ENCODE data around the gene SSTR4.

Gene SSTR4

GRCh38 chr20:23005776-23006175 is 29.3 kb upstream of the SSTR4 start:
- H3K4me1 Mint-ChIP-seq: no peaks in the 10 kb centered on the region
- TF ChIP-seq, protein P1, sequence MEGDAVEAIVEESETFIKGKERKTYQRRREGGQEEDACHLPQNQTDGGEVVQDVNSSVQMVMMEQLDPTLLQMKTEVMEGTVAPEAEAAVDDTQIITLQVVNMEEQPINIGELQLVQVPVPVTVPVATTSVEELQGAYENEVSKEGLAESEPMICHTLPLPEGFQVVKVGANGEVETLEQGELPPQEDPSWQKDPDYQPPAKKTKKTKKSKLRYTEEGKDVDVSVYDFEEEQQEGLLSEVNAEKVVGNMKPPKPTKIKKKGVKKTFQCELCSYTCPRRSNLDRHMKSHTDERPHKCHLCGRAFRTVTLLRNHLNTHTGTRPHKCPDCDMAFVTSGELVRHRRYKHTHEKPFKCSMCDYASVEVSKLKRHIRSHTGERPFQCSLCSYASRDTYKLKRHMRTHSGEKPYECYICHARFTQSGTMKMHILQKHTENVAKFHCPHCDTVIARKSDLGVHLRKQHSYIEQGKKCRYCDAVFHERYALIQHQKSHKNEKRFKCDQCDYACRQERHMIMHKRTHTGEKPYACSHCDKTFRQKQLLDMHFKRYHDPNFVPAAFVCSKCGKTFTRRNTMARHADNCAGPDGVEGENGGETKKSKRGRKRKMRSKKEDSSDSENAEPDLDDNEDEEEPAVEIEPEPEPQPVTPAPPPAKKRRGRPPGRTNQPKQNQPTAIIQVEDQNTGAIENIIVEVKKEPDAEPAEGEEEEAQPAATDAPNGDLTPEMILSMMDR (IDR thresholded peaks at IDR 0.05; ENCODE audit: unreplicated experiment in 3 of 3): no peak
- no peak overlapping the region for H3K27ac Mint-ChIP-seq
- H3K4me3 Mint-ChIP-seq: no peak overlapping the region
- H3K36me3 Mint-ChIP-seq (ENCODE audit: low read depth): no peaks in the 10 kb centered on the region
- H3K27me3 Mint-ChIP-seq (ENCODE audit: low read depth): peaks cover 8% of the 10 kb centered on the region
- no peaks in the 10 kb centered on the region for H3K9me3 Mint-ChIP-seq

- H3K36me3 Mint-ChIP-seq (ENCODE audit: low read depth): no peaks in the 10 kb centered on the region
- no peak overlapping the region for H3K4me3 Mint-ChIP-seq
- no peak overlapping the region for H3K27ac Mint-ChIP-seq
- no peaks in the 10 kb centered on the region for H3K4me1 Mint-ChIP-seq
- H3K9me3 Mint-ChIP-seq: no peaks in the 10 kb centered on the region
- TF ChIP-seq, protein P1 (IDR thresholded peaks at IDR 0.05; ENCODE audit: unreplicated experiment in 3 of 3): no peak
- H3K27me3 Mint-ChIP-seq (ENCODE audit: low read depth): no peaks in the 10 kb centered on the region
Measured at GRCh38 chr20:23007462-23007861, 27.6 kb upstream of the SSTR4 start.

DNA sequence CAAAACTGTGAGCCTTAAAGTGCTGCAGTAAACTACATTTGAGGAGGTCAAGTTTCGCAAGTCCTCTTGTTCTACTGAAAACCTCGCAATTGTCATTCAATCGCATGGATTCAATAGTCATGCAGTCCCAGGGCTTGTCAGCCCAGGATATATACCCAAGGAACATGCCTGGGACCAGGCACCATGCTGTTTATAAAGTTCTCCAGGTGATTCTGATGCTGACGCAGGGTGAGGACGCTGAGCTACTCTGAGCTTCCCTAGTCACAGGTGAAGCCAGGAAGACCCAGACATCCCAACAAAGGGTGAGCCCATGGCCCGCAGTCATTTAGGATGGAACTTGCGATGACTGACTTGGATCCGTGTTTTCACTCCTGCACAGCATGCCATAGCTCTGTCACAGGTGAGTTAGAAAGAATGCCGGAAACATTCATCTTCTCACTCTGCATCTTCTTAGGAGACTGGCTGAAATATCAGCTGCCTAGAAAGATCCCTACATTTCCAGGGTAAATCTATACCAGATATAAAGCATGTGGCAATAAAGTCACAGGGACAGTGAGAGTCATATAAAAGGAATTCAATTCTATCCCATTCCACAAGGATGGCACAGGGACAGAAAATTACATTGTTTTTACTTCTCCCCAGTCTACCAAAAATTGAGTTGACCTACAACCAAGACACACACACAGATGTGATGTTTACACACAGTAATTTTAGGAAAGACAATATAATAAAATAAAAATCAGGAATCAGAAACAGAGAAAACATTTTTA is 27.0 kb upstream of the SSTR4 start:
- no peak overlapping the region for H3K4me3 Mint-ChIP-seq

GRCh38 chr20:23008667-23009066 is 26.4 kb upstream of the SSTR4 start:
- Mint-ChIP-seq H3K4me1 (no peaks in the 10 kb centered on the region), H3K27ac (no peak overlapping the region), H3K36me3 (ENCODE audit: low read depth) (no peaks in the 10 kb centered on the region), H3K4me3 (no peak overlapping the region), H3K27me3 (ENCODE audit: low read depth) (peaks cover 3% of the 10 kb centered on the region), H3K9me3 (no peaks in the 10 kb centered on the region)
- TF ChIP-seq, protein P1 (IDR thresholded peaks at IDR 0.05; ENCODE audit: unreplicated experiment in 3 of 3): no peak

More for the DNA sequence above, 27.0 kb upstream of the SSTR4 start:
- TF ChIP-seq, protein P1 (IDR thresholded peaks at IDR 0.05; ENCODE audit: unreplicated experiment in 3 of 3): no peak
- Mint-ChIP-seq H3K27ac (no peak overlapping the region), H3K27me3 (ENCODE audit: low read depth) (no peaks in the 10 kb centered on the region), H3K4me1 (no peaks in the 10 kb centered on the region), H3K9me3 (no peaks in the 10 kb centered on the region), H3K36me3 (ENCODE audit: low read depth) (no peaks in the 10 kb centered on the region)

GRCh38 chr20:23009636-23010035 is 25.5 kb upstream of the SSTR4 start:
- Mint-ChIP-seq H3K27me3 (ENCODE audit: low read depth) (peaks cover 4% of the 10 kb centered on the region), H3K4me1 (no peaks in the 10 kb centered on the region), H3K27ac (no peak overlapping the region), H3K36me3 (ENCODE audit: low read depth) (no peaks in the 10 kb centered on the region), H3K9me3 (no peaks in the 10 kb centered on the region), H3K4me3 (no peak overlapping the region)
- TF ChIP-seq, protein P1 (IDR thresholded peaks at IDR 0.05; ENCODE audit: unreplicated experiment in 3 of 3): no peak

DNA sequence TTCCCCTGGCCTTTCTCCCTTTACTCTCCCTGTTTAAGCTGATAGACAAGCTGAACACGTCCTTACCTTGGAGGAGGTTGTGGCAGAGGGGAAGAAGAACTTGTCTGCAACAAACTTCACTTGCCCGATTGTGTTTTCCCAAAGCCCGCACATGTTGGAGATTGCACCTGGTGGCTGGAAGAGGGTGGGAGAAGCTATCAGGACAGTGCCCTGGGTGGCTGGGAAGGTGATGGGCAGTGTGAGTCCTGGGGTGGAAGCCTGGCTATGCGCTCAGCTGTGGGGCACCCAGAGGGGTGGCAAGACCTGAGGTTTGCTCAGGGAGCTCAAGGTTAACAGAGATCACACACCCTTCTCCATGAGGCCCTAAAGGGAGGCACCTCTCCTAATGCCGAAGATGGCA is 25.0 kb upstream of the SSTR4 start:
- Mint-ChIP-seq H3K27ac (no peak overlapping the region), H3K9me3 (no peaks in the 10 kb centered on the region), H3K27me3 (ENCODE audit: low read depth) (peaks cover 4% of the 10 kb centered on the region), H3K4me3 (no peak overlapping the region), H3K4me1 (no peaks in the 10 kb centered on the region), H3K36me3 (ENCODE audit: low read depth) (no peaks in the 10 kb centered on the region)
- TF ChIP-seq, protein P1 (IDR thresholded peaks at IDR 0.05; ENCODE audit: unreplicated experiment in 3 of 3): no peak

All from nephron (organoid).